Measurements from ENCODE around the gene ARSB.
"Not testable (repeated sequence)": the region's sequence is repeated elsewhere in the genome, so short reads cannot be mapped to it uniquely, and the experiment has no call there.

The ARSB gene

GRCh38 chr5:78744951-78745534 lies 240.1 kb downstream of the ARSB start:
- no peak for DNase-seq

- no peak for DNase-seq
Measured at GRCh38 chr5:78741019-78741418, 244.1 kb downstream of the ARSB start.

GRCh38 chr5:78738693-78739300 lies 246.3 kb downstream of the ARSB start:
- DNase-seq, result no peak

- DNase-seq, result no peak
Measured at GRCh38 chr5:78738104-78738503, 247.0 kb downstream of the ARSB start.

GRCh38 chr5:78735834-78736463 lies 249.2 kb downstream of the ARSB start:
- DNase-seq, result no peak

GRCh38 chr5:78734950-78735349 lies 250.2 kb downstream of the ARSB start:
- no peak for DNase-seq

- DNase-seq, result no peak
Measured at GRCh38 chr5:78734094-78734845, 250.8 kb downstream of the ARSB start.

- DNase-seq, result not testable (repeated sequence)
Measured at GRCh38 chr5:78732721-78733120, 252.4 kb downstream of the ARSB start.

GRCh38 chr5:78731884-78732283 lies 253.2 kb downstream of the ARSB start:
- DNase-seq, result no peak

GRCh38 chr5:78730300-78731094 lies 254.6 kb downstream of the ARSB start:
- DNase-seq, result no peak

GRCh38 chr5:78727786-78728761 lies 257.0 kb downstream of the ARSB start:
- no peak for DNase-seq

All from DMS79 (cell line).